Adrenal gland (tissue), 12 donors: Measurements from ENCODE around the gene CUEDC1. TPM values are rescaled to one million over a fixed set of nuclear protein-coding genes. Genes with fewer than 3 reads are reported as not detected.

ENCODE experiments used
- DNase-seq, 7 donors: peaks; one replicate each; pipeline ENCODE4 v3.0.0-alpha.2; 2019 to 2020
- H3K27ac ChIP-seq, 5 donors: fragments of 200-600 bp; sonication (generic) in 4 of 5; 1 replicate in 3 of 5; 2 replicates in 2 of 5; pipeline versions ENCODE4 v1.5.1 to v1.8.0; 2016 to 2020; ENCODE audit warnings: mild to moderate bottlenecking in 1 of 5
- H3K27me3 ChIP-seq: fragments of 200-600 bp; 2 replicates; pipeline ENCODE4 v1.8.0; 2021
- H3K36me3 ChIP-seq, 2 donors: fragments of 200-600 bp; replicated peaks in 1 of 2; 1 replicate in 1 of 2; 2 replicates in 1 of 2; pipeline versions ENCODE4 v1.5.1 to v1.8.0; 2018 to 2022
- H3K4me1 ChIP-seq, 2 donors: fragments of 200-600 bp; replicated peaks in 1 of 2; 1 replicate in 1 of 2; 2 replicates in 1 of 2; pipeline versions ENCODE4 v1.5.1 to v1.8.0; 2018 to 2021
- H3K4me3 ChIP-seq, 4 donors: fragments of 200-600 bp; sonication (generic) in 3 of 4; one replicate each; pipeline ENCODE4 v1.5.1; 2016 to 2018
- H3K9me3 ChIP-seq, 3 donors: fragments of 200-600 bp; sonication (generic) in 1 of 3; replicated peaks in 1 of 3; 1 replicate in 2 of 3; 2 replicates in 1 of 3; pipeline versions ENCODE4 v1.5.1 to v1.8.0; 2016 to 2021
- POLR2A ChIP-seq, 2 donors: fragments of 450-650 bp; IDR thresholded peaks; one replicate each; pipeline ENCODE4 v1.6.1; 2017; ENCODE audit warnings: antibody characterized with exemption in 2 of 2, mild to moderate bottlenecking in 2 of 2, moderate library complexity in 1 of 2
- WGBS, 4 donors: extraction: QIAGEN DNeasy Blood & Tissue Kit in 2 of 4; methylation state at CpG; one replicate each; pipeline versions ENCODE4 v1.1.5 to v1.1.7; 2013 to 2017; 5-methylcytosine and 5-hydroxymethylcytosine counted together
- intact Hi-C, 2 donors: fragments of 100-400 bp; cut with DNase I; formaldehyde crosslinking; loops; one replicate each; pipeline versions ENCODE4 v1.14.1 to v1.15.0; 2022 to 2023
- polyA plus RNA-seq, 3 donors: library from polyadenylated mRNA; stranded (reverse); fragments of 200-250 nt in 2 of 3; fragments of 350-450 nt in 1 of 3; fragmentation: Illumina TruSeq in 1 of 3; extraction: RNeasy Lipid Tissue Mini Kit (QIAGEN cat#74804) in 1 of 3; gene quantifications; one replicate each; pipeline ENCODE4 v1.2.3, GENCODE V29; 2013 to 2014
- total RNA-seq, 9 donors: library from RNA; depleted of rRNA in 4 of 9; stranded (reverse); fragments of >200 nt in 4 of 9; fragments of 120-200 nt in 1 of 9; fragmentation: NEBNext Ultra II Directional in 1 of 9; extraction: Animal tissue kit (Norgen Biotek cat#: 25700) in 1 of 9; gene quantifications; one replicate each; pipeline versions ENCODE4 v1.1.0 to v1.2.4, GENCODE V29; 2013 to 2023
- TF ChIP-seq, protein P1 (sequence below), 6 experiments: fragments of 450-650 bp in 4 of 6; fragments of 200-600 bp in 2 of 6; sonication (generic) in 1 of 6; IDR thresholded peaks; 1 replicate in 5 of 6; 2 replicates in 1 of 6; pipeline versions ENCODE4 v1.5.1 to v1.8.0; 2016 to 2021; ENCODE audit warnings: antibody characterized with exemption in 6 of 6, mild to moderate bottlenecking in 2 of 6, moderate library complexity in 1 of 6
- donor health status: healthy with polysubstance abuse.
- donor health status: Bipolar disorder and iron deficiency.
- donor health status: DM: yes; HTN: yes; CAD: no.
- donor health status: DM: no; HTN: no; CAD: no.
- donor health status: DM: no; HTN: no; CAD: no.
- donor health status: DM: yes; HTN: yes; CAD: no.

CUEDC1 gene
- total and polyA plus RNA-seq, 12 donors = 9.4 to 47.3 (median 39.0) TPM

DNA sequence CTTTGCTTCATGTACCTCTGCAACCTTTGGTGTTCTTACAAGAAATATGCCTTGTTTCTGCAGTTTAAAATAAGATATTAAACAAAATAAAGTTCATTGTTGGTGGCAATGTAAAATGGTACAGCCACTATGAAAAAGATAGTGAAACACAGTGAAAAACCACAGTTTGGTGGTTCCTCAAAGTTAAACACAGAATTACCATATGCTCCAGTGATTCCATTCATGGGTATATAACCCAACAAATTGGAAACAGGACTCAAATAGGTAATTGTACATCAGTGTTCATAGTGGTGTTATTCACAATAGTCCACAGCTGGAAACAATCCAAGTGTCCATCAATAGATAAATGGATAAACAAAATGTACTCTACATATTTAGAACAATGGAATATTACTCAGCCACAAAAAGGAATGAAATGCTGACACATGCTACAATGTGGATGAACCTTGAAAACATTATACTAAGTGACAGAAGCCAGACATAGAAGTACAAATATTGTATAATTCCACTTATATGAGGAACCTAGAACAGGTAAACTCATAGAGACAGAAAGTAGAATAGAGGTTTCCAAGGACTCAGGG is 49.2 kb downstream of the CUEDC1 start:
- no peaks in the 10 kb centered on the region for H3K27me3 ChIP-seq
- no peaks in the 10 kb centered on the region for H3K9me3 ChIP-seq
- TF ChIP-seq POLR2A (IDR thresholded peaks at IDR 0.05) = no peak
- TF ChIP-seq, protein P1, sequence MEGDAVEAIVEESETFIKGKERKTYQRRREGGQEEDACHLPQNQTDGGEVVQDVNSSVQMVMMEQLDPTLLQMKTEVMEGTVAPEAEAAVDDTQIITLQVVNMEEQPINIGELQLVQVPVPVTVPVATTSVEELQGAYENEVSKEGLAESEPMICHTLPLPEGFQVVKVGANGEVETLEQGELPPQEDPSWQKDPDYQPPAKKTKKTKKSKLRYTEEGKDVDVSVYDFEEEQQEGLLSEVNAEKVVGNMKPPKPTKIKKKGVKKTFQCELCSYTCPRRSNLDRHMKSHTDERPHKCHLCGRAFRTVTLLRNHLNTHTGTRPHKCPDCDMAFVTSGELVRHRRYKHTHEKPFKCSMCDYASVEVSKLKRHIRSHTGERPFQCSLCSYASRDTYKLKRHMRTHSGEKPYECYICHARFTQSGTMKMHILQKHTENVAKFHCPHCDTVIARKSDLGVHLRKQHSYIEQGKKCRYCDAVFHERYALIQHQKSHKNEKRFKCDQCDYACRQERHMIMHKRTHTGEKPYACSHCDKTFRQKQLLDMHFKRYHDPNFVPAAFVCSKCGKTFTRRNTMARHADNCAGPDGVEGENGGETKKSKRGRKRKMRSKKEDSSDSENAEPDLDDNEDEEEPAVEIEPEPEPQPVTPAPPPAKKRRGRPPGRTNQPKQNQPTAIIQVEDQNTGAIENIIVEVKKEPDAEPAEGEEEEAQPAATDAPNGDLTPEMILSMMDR (IDR thresholded peaks at IDR 0.05) = no peak
- no peak overlapping the region for H3K4me3 ChIP-seq
- no peak for DNase-seq
- intact Hi-C loops = no loop called here
- no peaks in the 10 kb centered on the region for H3K36me3 ChIP-seq
- peaks cover 19 to 35% of the 10 kb centered on the region in 2 donors for H3K4me1 ChIP-seq
- H3K27ac ChIP-seq = no peak overlapping the region

DNA sequence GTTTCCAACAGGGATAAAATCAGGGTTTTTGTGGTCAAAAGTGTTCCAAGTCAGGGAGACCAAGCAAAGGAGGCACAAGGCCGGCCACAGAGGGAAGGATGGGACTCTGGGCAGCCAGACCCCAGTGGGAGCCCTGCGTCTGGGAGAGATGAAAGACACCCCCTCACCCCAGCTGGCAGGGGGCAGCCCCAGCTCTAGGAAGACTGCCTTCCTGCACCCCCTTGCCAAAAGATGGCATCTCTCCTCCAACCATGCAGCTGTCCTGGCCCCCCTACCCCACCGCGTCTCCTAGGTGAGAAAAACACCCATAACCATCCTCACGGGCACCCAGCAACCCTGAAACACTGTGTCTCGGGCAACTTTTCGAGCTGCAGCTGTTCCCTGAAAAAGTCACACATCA is 51.3 kb downstream of the CUEDC1 start:
- Histone ChIP-seq H3K4me1 (peaks cover 33 to 50% of the 10 kb centered on the region in 2 donors), H3K36me3 (no peaks in the 10 kb centered on the region), H3K9me3 (no peaks in the 10 kb centered on the region), H3K27ac (peak overlapping the region; percentile 66 to 90 (median 78)), H3K27me3 (no peaks in the 10 kb centered on the region), H3K4me3 (no peak overlapping the region)
- intact Hi-C loops = no loop called here
- TF ChIP-seq, protein P1 (IDR thresholded peaks at IDR 0.05) = no peak
- TF ChIP-seq POLR2A (IDR thresholded peaks at IDR 0.05) = no peak
- no peak for DNase-seq
- WGBS, 4 donors = 93 to 95% (median 95%) methylated on average over 7 of the region's 7 CpGs

DNA sequence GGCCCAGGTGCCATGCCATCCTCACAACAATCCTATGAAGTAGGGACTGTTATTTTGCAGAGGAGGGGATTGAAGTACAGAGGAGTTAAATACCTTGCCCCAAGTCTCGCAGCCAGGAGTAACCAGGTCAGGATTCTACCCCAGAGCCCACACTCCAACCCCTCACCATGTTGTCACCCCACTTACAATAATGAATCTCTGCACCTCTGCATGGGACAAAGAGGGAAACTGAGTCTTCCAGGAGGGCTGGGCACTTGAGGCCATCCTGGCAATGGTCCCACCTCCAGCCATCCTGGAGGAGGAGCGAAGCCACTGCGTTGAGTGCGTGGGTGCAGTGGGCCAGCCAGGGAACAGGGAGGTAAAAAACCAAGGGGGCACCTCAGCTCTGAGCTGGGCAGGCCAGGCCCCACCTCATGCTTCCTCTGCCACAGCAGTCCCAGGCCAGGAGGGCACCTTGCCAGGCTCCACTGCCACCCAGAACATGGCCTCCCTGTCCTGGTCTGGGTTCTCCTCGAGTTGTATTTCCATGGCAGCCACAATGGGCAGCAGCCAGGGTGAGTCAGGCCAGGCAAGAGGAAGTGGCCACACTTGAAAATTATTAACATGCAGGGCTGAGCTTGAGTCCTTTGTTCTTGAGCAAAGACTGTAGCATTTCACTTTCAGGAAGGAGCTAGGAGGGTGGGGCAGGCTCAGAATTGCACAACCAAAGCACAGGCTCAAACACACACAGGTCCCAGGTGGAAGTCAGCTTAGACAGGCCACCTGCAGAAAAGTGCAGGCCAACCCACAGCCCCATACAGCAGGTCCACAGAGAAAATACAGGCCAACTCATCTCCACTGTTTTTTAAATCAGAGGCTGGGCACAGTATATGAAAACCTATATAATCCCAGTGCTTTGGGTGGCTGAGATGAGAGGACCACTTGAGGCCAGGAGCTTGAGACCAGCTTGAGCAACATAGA is 52.1 kb downstream of the CUEDC1 start:
- peaks cover 38 to 59% of the 10 kb centered on the region in 2 donors for H3K4me1 ChIP-seq
- DNase-seq = peak; percentile 79 to 94 (median 90)

More for the DNA sequence above, 52.1 kb downstream of the CUEDC1 start:
- Histone ChIP-seq H3K27me3 (no peaks in the 10 kb centered on the region), H3K9me3 (no peaks in the 10 kb centered on the region), H3K4me3 (no peak overlapping the region), H3K36me3 (no peaks in the 10 kb centered on the region), H3K27ac (peak overlapping the region; percentile 66 to 90 (median 78))
- TF ChIP-seq POLR2A (IDR thresholded peaks at IDR 0.05) = peak in 1 of 2 donors; percentile 8
- TF ChIP-seq, protein P1 (IDR thresholded peaks at IDR 0.05) = no peak
- 65 to 100% (median 76%) methylated on average over 4 to 5 of the region's 5 CpGs for WGBS, 4 donors
- intact Hi-C loops = no loop called here
